HG03196 (cell line): ENCODE data around the gene PSEN2.

ENCODE experiments used
- ATAC-seq: cut with Tn5 transposase; IDR thresholded peaks from one replicate; pipeline ENCODE4 v1.9.1; 2021; ENCODE audit not compliant: unreplicated experiment

Gene PSEN2

GRCh38 chr1:226864311-226864710 is 6.1 kb upstream of the PSEN2 start:
- no peak for ATAC-seq

DNA sequence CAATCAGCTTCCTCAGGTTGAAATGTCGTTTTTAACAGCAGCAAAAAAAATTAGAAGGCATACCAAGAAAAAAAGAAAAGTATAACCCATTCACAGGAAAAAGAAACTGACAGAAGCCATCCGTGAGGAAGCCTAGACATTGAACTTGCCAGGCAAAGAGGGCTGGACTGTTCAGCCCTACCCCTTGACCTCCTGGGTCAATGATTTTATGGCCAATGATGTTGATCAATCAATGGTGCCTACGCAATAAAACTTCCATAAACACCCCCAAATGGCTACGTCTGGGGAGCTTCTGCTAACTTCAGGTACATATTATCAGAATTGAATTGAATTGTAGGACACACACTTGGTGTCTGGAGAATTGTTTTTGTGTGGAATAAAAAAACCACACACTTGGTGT is 4.8 kb upstream of the PSEN2 start:
- no peak for ATAC-seq

DNA sequence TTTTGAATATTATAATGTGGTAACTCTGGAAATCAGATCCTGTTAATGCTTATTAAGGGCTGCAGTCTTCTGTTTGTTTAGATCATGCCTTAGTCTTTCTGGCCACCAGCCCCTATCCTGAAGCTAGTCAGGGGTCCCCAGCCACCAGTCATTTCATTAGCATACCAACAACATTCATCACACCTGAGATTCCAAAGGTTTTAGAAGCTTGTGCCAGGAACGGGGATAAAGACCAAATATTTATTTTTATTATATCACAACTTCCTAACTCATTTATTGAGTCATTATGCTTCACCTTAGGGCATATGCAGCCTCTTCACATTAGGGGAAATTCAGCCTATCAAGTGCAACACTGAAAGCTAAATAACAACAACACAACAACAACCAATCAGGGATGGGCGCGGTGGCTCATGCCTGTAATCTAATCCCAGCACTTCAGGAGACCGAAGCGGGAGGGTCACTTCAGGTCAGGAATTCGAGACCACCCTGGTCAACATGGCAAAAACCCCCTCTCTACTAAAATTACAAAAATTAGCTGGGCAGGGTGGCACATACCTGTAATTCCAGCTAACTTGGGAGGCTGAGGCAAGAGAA is 2.9 kb upstream of the PSEN2 start:
- no peak for ATAC-seq

GRCh38 chr1:226868726-226869125 is 1.7 kb upstream of the PSEN2 start:
- no peak for ATAC-seq

DNA sequence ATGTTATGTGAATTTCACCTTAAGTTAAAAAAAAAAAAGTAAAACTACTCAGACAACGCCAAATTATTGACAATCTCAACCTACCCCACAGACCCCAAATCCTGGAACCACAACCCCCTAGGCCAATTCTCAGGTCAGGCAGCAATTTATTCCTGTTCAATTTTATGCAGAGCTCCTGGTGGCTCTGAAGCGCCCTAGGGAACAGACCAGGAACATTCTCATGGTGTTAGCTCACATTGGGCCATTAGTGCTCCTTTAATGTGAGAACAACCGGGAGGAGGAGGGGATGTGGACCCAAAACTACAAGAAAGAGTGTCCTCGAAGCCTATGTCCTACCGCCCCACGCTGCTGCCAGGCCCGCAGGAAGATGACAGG is 403 bp upstream of the PSEN2 start:
- no peak for ATAC-seq

DNA sequence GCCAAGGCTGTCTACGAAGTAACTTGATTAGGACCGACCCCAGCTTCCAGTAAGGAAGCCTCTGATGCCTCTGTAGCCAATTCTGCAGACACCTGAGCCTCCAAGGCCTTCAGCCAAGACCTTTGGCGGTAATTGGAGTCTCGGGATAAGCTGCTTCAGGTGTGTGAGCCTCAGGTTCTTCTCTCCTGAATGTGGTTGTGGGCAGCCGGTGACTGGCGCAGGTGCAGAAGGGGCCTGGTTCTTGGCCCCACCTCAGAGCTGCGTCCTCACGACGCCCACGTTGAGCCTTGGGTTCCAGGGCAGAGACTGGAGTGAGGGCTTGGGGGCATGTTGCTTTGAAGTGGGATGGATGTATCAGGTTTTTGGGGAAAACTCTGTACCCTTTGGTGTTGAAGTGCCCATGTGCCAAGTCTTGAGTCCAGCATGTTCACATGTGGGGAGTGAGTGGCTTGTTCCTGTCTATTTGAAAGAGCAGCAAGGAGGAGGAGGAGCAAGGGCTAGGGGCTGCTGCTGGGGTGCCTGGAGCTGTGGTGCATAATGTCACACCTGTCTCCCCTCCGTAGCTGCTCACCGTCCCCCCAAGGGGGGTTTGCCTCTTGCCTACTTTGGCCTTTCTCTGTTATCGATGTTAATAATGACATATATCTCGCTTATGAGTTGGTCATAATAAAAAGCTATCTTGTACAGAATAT is 1.4 kb downstream of the PSEN2 start:
- ATAC-seq: no peak

- no peak for ATAC-seq
Measured at GRCh38 chr1:226872437-226872836, 2.0 kb downstream of the PSEN2 start.

GRCh38 chr1:226873771-226874578 is 3.6 kb downstream of the PSEN2 start:
- ATAC-seq: no peak

DNA sequence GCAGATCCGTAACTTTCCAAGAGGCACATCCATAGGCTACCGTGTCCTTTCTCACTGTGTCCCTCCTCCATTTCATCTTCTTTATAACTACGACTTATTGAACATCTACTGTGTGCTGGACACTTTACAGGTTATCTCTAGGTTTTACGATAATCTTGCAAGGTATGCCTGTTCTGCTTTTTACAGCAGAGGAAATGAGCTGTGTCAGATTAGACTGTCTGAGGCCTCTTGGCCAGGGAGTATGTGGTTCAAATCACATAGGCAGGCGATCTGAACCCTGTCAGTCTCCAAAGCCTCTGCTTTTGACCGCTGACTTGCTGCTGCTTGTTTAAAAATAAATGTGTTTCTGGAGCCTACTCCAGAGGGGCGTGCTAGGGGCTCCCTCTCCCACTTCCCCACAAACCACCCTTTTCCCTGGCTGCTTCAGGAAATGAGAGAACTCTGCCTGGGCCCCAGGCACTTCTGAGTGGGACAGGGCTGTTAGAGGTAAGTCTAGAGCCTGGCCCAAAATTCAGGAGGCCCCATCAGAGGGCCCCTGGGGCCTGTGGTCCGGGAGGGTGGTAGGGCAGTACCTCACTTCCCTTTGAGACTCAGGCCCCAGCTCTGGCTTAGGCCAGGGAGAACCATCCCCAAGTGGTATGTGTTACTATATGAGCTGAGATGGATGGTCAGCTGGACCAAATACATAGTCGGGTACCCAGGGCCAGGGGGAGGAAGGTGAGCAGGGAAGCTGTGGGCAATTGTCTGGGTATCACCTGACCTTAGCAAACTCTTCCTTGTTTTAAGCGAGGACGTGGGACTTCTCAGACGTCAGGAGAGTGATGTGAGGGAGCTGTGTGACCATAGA is 4.4 kb downstream of the PSEN2 start:
- no peak for ATAC-seq

GRCh38 chr1:226875641-226876295 is 5.4 kb downstream of the PSEN2 start:
- no peak for ATAC-seq

GRCh38 chr1:226877669-226878068 is 7.3 kb downstream of the PSEN2 start:
- ATAC-seq: no peak

DNA sequence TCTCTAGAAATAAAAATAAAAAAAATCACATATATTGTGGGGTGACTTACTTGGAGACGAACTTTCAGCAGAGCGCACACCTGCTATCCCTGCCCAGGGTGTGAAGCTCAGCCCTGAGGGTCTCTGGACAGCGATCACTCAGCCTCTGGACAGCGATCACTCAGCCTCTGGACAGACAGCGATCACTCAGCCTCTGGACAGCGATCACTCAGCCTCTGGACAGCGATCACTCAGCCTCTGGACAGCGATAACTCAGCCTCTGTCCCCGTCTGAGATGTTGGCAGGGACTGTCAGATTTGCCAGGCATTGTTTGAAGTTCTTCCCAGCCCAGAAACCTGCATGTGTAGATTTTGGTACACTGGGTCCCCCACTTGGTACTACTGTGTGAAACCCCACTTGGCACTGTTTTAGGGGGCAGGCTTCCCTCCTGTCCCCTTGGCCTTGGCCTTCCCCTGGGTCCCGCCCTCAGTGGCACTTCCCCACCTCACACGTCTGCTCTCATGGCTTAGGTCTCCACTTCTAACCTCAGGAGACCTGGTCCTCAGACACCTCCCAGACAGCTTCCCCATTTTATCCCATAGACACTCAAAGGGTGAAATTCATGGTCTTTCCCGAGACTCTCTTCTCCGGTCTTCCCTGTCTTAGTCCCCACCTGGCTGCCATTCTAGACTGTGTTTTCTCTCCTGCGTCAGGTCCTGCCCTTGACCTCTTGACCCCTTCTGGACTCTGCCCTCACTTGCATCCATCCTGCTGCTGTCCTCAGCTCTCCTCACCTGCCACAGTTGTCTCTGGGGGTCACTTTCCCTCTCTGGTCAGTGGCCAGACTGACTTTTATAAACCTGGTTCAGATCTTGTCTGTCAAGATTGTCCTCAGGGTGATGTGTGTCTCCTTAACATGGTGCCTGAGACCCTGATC is 10.2 kb downstream of the PSEN2 start:
- ATAC-seq: no peak

DNA sequence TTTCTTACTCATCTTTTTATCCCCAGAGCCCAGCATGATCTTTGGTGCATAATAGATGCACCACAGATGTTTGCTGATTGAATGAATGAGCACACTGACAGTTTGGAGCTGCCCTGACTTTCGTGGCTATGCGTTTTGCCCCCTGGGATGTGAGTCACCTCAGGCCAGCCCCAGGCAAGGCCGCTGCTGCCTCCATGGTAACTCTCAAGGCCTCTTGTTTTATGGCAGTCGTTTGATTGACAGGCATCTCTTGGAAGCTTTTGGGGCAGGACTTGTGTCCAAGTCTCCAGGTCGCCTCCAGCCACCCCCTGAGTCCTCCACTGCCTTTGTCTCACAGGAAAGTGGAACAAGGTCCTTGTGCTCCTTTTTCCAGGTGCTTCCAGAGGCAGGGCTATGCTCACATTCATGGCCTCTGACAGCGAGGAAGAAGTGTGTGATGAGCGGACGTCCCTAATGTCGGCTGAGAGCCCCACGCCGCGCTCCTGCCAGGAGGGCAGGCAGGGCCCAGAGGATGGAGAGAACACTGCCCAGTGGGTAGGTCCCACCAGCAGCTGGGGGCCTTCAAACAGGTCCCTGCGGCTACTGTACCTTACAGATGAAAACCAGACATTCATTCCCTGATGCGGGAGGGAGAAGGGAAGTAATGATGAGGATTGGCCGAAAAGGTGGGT is 11.2 kb downstream of the PSEN2 start:
- ATAC-seq: no peak

GRCh38 chr1:226882187-226882586 is 11.8 kb downstream of the PSEN2 start:
- no peak for ATAC-seq

DNA sequence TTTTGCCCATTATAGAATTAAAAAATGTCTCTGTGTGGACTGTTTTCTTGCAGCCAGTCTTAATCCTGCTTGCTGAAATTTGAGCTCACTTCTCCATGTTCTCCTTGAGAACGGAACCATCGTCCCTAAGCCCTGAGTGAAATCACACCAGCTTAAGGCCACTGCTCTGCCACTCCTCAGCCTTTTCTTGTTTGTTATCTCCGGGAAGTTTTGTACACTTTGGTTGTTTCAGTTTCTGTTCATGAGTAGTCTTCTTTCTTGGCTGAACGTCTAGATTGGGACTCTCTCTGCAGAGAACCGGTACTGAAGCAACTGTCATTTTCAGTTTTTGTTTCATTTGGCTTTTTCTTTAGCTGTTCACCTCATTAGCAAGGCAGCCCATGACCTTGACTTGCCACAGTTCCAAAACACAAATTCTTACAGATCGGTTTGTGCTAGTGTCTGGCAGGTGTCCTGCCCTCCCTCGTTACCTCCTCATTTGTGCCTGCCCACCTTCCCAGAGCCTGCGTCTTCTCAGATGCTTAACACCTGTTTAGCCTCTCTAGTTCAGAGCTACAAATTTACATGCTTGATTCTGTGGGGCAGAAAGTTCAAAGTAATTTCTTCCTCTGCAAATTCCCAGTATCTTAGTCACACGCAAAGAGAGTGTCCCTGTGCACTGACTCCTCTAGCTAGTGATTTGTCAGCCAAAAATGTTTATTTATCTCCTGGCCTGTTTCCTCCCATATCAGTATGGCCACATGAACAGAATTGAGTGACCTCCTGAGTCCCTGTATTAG is 12.4 kb downstream of the PSEN2 start:
- peak; percentile 88 for ATAC-seq

GRCh38 chr1:226883630-226884029 is 13.2 kb downstream of the PSEN2 start:
- no peak for ATAC-seq

DNA sequence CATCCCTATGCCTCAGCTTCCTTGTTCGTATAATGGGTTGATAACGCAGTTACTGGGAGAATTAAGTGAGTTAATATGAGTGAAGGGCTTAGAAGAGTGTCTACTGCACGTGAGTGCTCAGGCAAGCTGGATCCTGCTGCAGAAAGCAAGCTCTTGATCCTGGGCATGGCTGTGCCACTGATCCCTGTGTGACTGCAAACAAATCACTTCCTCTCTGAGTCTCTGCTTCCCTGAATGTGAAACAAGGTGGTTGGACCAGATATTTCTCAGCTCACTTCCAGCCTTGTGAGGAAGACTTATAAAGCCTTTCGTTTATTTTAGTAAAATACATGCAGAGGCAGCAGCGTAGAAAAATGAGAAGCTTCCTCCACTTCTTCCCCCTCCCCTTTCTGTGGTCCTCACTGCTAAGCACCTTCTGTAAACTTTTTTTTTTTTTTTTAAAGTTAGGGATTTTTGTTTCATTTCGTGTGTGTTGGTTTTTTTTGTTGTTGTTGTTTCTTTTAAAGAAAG is 13.8 kb downstream of the PSEN2 start:
- ATAC-seq: no peak
